ENCODE measurements around the gene ERC1. TPM values are rescaled to one million over a fixed set of nuclear protein-coding genes. Genes with fewer than 3 reads are reported as not detected.

Gene ERC1
- total and polyA plus RNA-seq, 2 experiments from 2014 or later, result 18.4 to 29.7 TPM

- no peak for TF ChIP-seq CTCF (IDR thresholded peaks at IDR 0.05; ENCODE audit: poor library complexity)
- no peak overlapping the region for H3K27ac ChIP-seq
- 85% methylated on average over 2 of the region's 2 CpGs for WGBS (ENCODE audit: low lambda C conversion rate, missing lambda C conversion rate)
- no peak overlapping the region for H3K4me2 ChIP-seq
- no peak overlapping the region for H3K4me3 ChIP-seq
- no peaks in the 10 kb centered on the region for H3K36me3 ChIP-seq (replicated peaks; ENCODE audit: insufficient read depth, low read depth)
- no peak overlapping the region for H2AFZ ChIP-seq
- H3K9me3 ChIP-seq (ENCODE audit: low read depth), result no peaks in the 10 kb centered on the region
- no peaks in the 10 kb centered on the region for H3K9me2 ChIP-seq (replicated peaks; ENCODE audit: insufficient read depth)
- no peaks in the 10 kb centered on the region for H3K79me2 ChIP-seq
- H3K4me1 ChIP-seq (ENCODE audit: insufficient read depth), result peaks cover 33% of the 10 kb centered on the region
- H3K27me3 ChIP-seq, result no peaks in the 10 kb centered on the region
- DNase-seq (ENCODE audit: low spot score), result no peak
- H4K20me1 ChIP-seq (ENCODE audit: insufficient read depth, poor library complexity, severe bottlenecking), result no peaks in the 10 kb centered on the region
Measured at GRCh38 chr12:1218369-1218768, 227.3 kb downstream of the ERC1 start.

DNA sequence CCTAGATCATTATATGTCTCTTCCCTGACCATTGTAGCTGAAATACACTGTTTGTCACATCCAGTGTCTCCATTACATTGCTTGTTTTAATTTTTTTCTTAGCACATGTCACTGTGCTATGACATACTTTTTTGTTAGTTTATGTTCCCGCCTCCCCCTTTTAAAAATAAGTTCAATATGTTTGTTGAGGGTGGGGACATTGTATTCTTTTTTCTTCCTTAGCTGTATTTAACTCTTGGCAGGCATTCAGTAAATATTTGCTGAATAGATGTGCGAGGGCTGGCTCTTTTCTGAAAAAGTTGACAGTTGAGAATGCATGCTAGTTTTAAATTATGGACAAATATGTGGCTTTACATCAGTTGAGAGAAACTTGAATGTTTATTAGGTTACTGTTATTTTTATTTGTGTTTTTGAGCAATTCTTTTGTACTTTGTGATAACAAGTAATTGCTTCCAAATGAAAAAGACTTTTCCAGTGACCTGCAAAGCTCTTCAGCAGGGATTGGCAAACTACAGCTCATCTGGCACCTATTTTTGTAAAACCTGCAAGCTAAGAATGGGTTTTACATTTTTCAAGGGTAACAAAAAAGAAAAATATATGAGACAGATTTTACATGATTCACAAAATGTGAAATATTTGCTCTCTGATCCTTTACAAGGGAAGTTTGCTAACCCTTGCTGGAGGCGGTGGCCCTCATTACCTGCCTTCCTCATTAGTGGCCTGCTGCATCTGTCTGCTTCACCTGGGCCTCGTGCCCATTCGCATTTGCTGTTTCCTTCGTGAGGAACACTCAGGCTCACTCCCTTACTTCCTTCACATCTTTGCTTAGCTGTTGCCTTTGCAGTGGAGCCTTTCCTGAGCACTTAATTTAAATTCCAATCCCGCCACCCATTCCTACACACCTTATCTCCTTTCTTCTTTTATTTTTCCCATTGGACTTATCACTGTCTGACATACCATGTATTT is 229.4 kb downstream of the ERC1 start:
- Histone ChIP-seq H3K36me3 (replicated peaks; ENCODE audit: insufficient read depth, low read depth) (no peaks in the 10 kb centered on the region), H3K27me3 (no peaks in the 10 kb centered on the region), H3K9me3 (ENCODE audit: low read depth) (no peaks in the 10 kb centered on the region), H4K20me1 (ENCODE audit: insufficient read depth, poor library complexity, severe bottlenecking) (no peaks in the 10 kb centered on the region), H3K4me3 (no peak overlapping the region), H3K9me2 (replicated peaks; ENCODE audit: insufficient read depth) (no peaks in the 10 kb centered on the region), H3K79me2 (no peaks in the 10 kb centered on the region), H3K27ac (no peak overlapping the region), H3K4me1 (ENCODE audit: insufficient read depth) (peaks cover 33% of the 10 kb centered on the region), H2AFZ (no peak overlapping the region), H3K4me2 (no peak overlapping the region)
- 59% methylated on average over 7 of the region's 7 CpGs for WGBS (ENCODE audit: low lambda C conversion rate, missing lambda C conversion rate)
- TF ChIP-seq CTCF (IDR thresholded peaks at IDR 0.05; ENCODE audit: poor library complexity), result no peak
- no peak for TF ChIP-seq EZH2 (IDR thresholded peaks at IDR 0.05; ENCODE audit: borderline replicate concordance)
- no peak for TF ChIP-seq EZH2phosphoT487 (IDR thresholded peaks at IDR 0.05; ENCODE audit: low read depth, severe bottlenecking, unreplicated experiment)
- DNase-seq (ENCODE audit: low spot score), result no peak

DNA sequence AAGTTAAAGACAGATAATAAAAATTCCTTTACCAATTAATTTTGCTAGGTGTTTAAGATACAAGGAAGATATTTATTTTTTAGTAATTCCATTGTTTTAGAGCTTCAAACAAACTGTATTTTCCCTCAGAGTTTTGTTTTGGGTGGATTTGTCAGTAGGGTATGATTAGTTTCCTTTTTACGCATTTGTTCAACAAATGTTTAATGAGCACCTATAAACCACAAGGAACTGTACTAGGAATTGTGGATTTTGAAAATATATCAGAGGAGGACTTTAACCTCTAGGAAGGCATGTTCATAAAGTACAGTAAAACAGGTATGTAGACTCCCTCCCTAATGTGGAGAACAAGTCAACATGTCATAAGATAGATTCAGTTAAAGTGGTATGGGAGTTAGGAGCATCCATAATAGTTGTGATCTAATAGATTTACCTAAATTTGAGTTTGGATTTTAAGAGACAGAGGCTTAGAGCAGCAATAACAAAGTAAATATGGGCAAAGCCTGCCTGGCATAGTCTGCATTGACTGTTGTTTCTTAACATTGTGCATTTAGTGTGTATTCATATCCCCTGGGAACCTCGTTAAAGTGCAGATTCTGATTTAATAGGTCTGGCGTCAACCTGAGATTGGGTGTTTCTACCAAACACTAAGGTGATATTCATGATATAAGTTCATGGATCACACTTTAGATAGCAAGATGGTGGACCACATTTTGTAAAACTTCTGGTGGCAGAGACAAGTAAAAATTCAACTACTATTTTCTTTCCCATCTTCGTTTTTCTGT is 232.0 kb downstream of the ERC1 start:
- Histone ChIP-seq H3K9me2 (replicated peaks; ENCODE audit: insufficient read depth) (no peaks in the 10 kb centered on the region), H3K9me3 (ENCODE audit: low read depth) (no peaks in the 10 kb centered on the region), H3K4me1 (ENCODE audit: insufficient read depth) (peaks cover 19% of the 10 kb centered on the region), H2AFZ (no peak overlapping the region), H4K20me1 (ENCODE audit: insufficient read depth, poor library complexity, severe bottlenecking) (no peaks in the 10 kb centered on the region), H3K27ac (no peak overlapping the region), H3K4me2 (no peak overlapping the region), H3K27me3 (no peaks in the 10 kb centered on the region), H3K4me3 (no peak overlapping the region), H3K36me3 (replicated peaks; ENCODE audit: insufficient read depth, low read depth) (no peaks in the 10 kb centered on the region), H3K79me2 (no peaks in the 10 kb centered on the region)
- WGBS (ENCODE audit: low lambda C conversion rate, missing lambda C conversion rate), result 89% methylated on average over 4 of the region's 4 CpGs
- no peak for DNase-seq (ENCODE audit: low spot score)
- TF ChIP-seq EZH2phosphoT487 (IDR thresholded peaks at IDR 0.05; ENCODE audit: low read depth, severe bottlenecking, unreplicated experiment), result no peak
- TF ChIP-seq CTCF (IDR thresholded peaks at IDR 0.05; ENCODE audit: poor library complexity), result no peak
- TF ChIP-seq EZH2 (IDR thresholded peaks at IDR 0.05; ENCODE audit: borderline replicate concordance), result no peak

Measured in hepatocyte (in vitro differentiated cells).